Measurements from ENCODE around the gene TEX10. TPM values are rescaled to one million over a fixed set of nuclear protein-coding genes. Genes with fewer than 3 reads are reported as not detected.
A peak's percentile ranks its signal among the peaks of the same experiment; 100 is the strongest.

TEX10 gene
- total and polyA plus RNA-seq, 3 donors from 2014 or later, result 45.3 to 47.4 (median 45.7) TPM

DNA sequence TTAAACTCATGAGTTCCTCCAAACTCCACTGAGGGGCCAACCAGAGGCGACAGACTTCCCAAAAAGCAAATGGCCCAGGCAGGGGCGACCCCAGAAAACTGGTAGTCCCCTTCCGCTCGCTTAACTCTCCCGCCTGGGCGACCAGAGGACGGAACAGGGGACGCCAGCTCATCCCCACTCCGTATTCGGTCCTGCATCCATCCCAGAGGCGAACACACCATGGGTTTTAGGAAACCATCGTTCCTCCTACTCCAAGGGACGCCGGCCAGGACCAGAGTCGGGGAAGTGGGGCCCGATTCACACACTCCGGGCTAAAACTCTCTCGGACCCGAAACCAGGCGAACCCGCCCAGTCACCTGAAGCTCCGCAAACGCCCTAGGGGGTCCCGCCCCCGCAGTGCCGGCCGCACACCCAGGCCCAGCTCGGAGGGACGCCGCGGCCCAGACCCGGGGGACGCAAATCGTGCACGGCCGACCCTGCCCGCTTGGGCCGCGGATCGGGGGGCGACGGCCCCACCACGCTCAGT, 478 bp downstream of the TEX10 start:
- TF ChIP-seq, protein P1, sequence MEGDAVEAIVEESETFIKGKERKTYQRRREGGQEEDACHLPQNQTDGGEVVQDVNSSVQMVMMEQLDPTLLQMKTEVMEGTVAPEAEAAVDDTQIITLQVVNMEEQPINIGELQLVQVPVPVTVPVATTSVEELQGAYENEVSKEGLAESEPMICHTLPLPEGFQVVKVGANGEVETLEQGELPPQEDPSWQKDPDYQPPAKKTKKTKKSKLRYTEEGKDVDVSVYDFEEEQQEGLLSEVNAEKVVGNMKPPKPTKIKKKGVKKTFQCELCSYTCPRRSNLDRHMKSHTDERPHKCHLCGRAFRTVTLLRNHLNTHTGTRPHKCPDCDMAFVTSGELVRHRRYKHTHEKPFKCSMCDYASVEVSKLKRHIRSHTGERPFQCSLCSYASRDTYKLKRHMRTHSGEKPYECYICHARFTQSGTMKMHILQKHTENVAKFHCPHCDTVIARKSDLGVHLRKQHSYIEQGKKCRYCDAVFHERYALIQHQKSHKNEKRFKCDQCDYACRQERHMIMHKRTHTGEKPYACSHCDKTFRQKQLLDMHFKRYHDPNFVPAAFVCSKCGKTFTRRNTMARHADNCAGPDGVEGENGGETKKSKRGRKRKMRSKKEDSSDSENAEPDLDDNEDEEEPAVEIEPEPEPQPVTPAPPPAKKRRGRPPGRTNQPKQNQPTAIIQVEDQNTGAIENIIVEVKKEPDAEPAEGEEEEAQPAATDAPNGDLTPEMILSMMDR (IDR thresholded peaks at IDR 0.05), result no peak
- TF ChIP-seq POLR2A (IDR thresholded peaks at IDR 0.05), result no peak
- peak overlapping the region; percentile 90 to 95 for H3K4me3 ChIP-seq
- H3K27ac ChIP-seq, result peak overlapping the region; percentile 92 to 93
- DNase-seq, result peak; percentile 44
- H3K9me3 ChIP-seq, result no peaks in the 10 kb centered on the region
- H3K36me3 ChIP-seq (ENCODE audit: low read depth, missing control alignments), result no peaks in the 10 kb centered on the region
- H3K27me3 ChIP-seq, result no peaks in the 10 kb centered on the region
- peaks cover 22% of the 10 kb centered on the region for H3K4me1 ChIP-seq
- 0 to 5% methylated on average over 5 to 43 of the region's 43 CpGs for WGBS, 2 donors
- intact Hi-C loops (cut with DNase I; ENCODE audit: low total_unique reads), result no loop called here

DNA sequence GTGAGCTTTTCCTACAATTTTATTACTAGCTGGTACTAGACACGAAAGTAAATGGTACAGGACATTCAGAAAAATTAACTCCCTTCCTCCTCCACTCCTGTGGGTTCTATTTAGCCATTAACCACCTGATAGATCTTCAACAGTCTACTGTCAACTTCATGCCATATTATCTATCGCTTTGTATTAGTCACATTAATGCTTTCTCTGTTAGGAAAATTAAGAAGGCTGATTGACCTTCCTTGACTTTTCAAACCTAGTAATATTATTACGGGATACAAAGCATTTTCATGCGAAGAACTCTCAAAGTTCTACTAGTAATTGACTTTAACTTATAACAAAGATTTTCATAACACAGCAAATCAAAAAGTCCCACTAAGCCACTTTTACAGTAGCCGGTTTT, 1.2 kb downstream of the TEX10 start:
- Histone ChIP-seq H3K27me3 (no peaks in the 10 kb centered on the region), H3K4me3 (peak overlapping the region; percentile 90 to 95), H3K4me1 (peaks cover 22% of the 10 kb centered on the region), H3K27ac (no peak overlapping the region), H3K9me3 (no peaks in the 10 kb centered on the region), H3K36me3 (ENCODE audit: low read depth, missing control alignments) (no peaks in the 10 kb centered on the region)
- no peak for TF ChIP-seq POLR2A (IDR thresholded peaks at IDR 0.05)
- TF ChIP-seq, protein P1 (IDR thresholded peaks at IDR 0.05), result no peak
- intact Hi-C loops (cut with DNase I; ENCODE audit: low total_unique reads), result no loop called here
- DNase-seq, result no peak
- 16 to 22% methylated on average over 5 of the region's 5 CpGs for WGBS, 2 donors

DNA sequence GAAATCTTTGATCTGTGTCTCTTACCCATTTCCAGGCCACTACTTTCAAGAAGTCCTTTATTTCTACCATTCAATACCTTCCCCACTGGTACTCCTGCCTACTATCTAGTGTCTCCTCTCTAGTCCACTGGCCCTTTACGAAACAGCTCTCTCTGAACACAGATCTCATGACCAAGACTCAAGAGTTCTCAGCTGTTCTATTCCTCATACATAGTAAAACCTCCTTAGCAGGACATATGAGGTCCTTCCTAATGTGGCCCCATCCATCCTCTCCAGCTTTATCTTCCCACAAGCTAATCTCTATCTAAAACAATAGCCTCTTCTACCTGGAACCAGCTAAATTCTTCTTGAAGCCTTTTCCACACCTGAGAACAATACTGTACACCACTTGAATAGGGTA, 2.6 kb downstream of the TEX10 start:
- TF ChIP-seq, protein P1 (IDR thresholded peaks at IDR 0.05), result no peak
- TF ChIP-seq POLR2A (IDR thresholded peaks at IDR 0.05), result no peak
- no peak overlapping the region for H3K27ac ChIP-seq
- H3K4me3 ChIP-seq, result no peak overlapping the region
- no peaks in the 10 kb centered on the region for H3K9me3 ChIP-seq
- 71 to 91% methylated on average over 1 of the region's 1 CpG for WGBS, 2 donors
- DNase-seq, result no peak
- intact Hi-C loops (cut with DNase I; ENCODE audit: low total_unique reads), result no loop called here
- H3K27me3 ChIP-seq, result no peaks in the 10 kb centered on the region
- peaks cover 22% of the 10 kb centered on the region for H3K4me1 ChIP-seq
- H3K36me3 ChIP-seq (ENCODE audit: low read depth, missing control alignments), result no peaks in the 10 kb centered on the region

DNA sequence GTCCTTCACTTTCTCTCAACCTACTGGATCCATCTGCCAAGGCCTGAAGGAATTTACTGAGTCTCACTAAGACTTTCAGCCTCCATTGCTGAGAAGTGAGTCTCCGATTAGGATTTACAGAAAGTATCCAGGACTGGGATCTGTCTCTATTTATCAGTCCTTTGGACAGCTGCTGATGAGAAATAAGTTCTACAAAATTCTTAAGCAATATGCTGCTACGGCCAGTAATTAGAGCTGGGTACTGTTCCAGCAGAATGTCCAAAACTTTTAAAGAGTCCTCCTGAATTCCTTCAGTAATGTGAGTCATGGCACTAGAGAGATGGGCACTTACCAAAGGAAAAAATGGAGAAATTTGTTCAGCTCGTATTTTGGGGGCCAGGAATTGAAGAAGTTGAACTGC, 5.9 kb downstream of the TEX10 start:
- no peak for DNase-seq
- H3K27ac ChIP-seq, result no peak overlapping the region
- WGBS, 2 donors, result 72 to 77% methylated on average over 3 of the region's 3 CpGs
- TF ChIP-seq POLR2A (IDR thresholded peaks at IDR 0.05), result no peak
- TF ChIP-seq, protein P1 (IDR thresholded peaks at IDR 0.05), result no peak
- H3K9me3 ChIP-seq, result no peaks in the 10 kb centered on the region
- H3K4me1 ChIP-seq, result peaks cover 22% of the 10 kb centered on the region
- intact Hi-C loops (cut with DNase I; ENCODE audit: low total_unique reads), result no loop called here
- no peak overlapping the region for H3K4me3 ChIP-seq
- H3K36me3 ChIP-seq (ENCODE audit: low read depth, missing control alignments), result no peaks in the 10 kb centered on the region
- no peaks in the 10 kb centered on the region for H3K27me3 ChIP-seq

DNA sequence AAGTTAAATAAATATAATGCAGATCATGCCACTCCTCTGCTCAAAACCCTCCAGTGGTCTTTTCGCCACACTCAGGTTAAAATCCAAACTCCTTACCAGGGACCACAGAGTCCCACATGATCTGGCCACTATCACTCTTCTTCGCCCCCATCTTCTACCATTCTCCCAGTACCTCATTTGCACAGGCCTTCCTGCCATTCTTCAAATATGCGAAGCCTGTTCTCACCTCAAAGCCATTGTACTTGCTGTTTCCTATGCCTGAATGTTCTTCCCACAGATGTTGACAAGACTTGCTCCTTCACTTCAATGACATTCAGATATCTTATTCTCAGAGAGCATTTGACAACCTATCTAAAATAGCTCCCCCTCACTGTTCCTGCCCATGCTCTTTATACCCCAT, 10.9 kb downstream of the TEX10 start:
- WGBS, 2 donors, result 96 to 97% methylated on average over 3 of the region's 3 CpGs
- no peaks in the 10 kb centered on the region for H3K27me3 ChIP-seq
- no peaks in the 10 kb centered on the region for H3K4me1 ChIP-seq
- no peak for DNase-seq
- H3K9me3 ChIP-seq, result no peaks in the 10 kb centered on the region
- TF ChIP-seq, protein P1 (IDR thresholded peaks at IDR 0.05), result no peak
- TF ChIP-seq POLR2A (IDR thresholded peaks at IDR 0.05), result no peak
- no peaks in the 10 kb centered on the region for H3K36me3 ChIP-seq (ENCODE audit: low read depth, missing control alignments)
- no peak overlapping the region for H3K27ac ChIP-seq
- intact Hi-C loops (cut with DNase I; ENCODE audit: low total_unique reads), result no loop called here
- no peak overlapping the region for H3K4me3 ChIP-seq
